GM10266 (cell line): ENCODE results near the gene AMFR.

Experiments
- DNase-seq: peaks from one replicate; pipeline ENCODE4 v3.0.0; 2012; ENCODE audit errors: extremely low spot score
- TF ChIP-seq, protein P1 (sequence below): IDR thresholded peaks from 2 replicates; pipeline ENCODE4 v1.5.1; 2012; ENCODE audit warnings: mild to moderate bottlenecking, low read depth; ENCODE audit not compliant: control insufficient read depth, insufficient read depth; ENCODE audit errors: missing control alignments

Gene AMFR

GRCh38 chr16:56373003-56373402, 52.3 kb downstream of the AMFR start:
- no peak for DNase-seq

DNA sequence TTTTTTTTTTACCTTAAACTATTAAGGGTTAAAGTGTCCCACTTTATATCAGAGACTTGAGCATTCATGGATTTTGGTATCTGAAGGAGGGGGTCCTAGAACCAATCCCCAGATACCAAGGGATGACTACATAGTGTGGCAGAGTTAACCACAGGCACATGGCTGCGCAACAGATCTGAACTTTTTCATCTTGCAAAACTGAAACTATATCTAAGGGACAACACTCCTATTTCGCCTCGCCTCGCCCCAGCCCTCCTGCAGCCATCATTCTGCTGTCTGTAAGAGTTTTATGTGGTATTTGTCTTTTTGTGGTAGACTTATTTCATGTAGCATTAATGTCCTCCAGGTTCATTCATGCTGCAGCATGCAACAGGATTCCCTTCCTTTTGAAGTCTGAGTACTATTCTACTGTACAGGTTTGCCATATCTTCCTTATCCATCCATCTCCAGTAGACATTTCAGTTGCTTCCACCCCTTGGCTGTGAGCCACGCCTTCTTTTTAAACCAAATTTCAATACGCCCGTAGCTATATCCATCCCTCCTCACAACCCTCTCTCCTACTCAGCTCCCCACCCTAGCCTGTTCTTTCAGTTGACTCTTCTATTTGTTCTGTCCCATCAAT, 53.2 kb downstream of the AMFR start:
- DNase-seq: no peak
- TF ChIP-seq, protein P1, sequence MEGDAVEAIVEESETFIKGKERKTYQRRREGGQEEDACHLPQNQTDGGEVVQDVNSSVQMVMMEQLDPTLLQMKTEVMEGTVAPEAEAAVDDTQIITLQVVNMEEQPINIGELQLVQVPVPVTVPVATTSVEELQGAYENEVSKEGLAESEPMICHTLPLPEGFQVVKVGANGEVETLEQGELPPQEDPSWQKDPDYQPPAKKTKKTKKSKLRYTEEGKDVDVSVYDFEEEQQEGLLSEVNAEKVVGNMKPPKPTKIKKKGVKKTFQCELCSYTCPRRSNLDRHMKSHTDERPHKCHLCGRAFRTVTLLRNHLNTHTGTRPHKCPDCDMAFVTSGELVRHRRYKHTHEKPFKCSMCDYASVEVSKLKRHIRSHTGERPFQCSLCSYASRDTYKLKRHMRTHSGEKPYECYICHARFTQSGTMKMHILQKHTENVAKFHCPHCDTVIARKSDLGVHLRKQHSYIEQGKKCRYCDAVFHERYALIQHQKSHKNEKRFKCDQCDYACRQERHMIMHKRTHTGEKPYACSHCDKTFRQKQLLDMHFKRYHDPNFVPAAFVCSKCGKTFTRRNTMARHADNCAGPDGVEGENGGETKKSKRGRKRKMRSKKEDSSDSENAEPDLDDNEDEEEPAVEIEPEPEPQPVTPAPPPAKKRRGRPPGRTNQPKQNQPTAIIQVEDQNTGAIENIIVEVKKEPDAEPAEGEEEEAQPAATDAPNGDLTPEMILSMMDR: no peak

More at GRCh38 chr16:56373003-56373402, 52.3 kb downstream of the AMFR start:
- TF ChIP-seq, protein P1: no peak

GRCh38 chr16:56371660-56371937, 53.7 kb downstream of the AMFR start:
- DNase-seq: no peak
- TF ChIP-seq, protein P1: no peak

GRCh38 chr16:56370875-56371659, 54.3 kb downstream of the AMFR start:
- TF ChIP-seq, protein P1: no peak
- DNase-seq: no peak

- no peak for DNase-seq
- TF ChIP-seq, protein P1: no peak
These were observed 55.0 kb downstream of the AMFR start for GRCh38 chr16:56370185-56370874.

DNA sequence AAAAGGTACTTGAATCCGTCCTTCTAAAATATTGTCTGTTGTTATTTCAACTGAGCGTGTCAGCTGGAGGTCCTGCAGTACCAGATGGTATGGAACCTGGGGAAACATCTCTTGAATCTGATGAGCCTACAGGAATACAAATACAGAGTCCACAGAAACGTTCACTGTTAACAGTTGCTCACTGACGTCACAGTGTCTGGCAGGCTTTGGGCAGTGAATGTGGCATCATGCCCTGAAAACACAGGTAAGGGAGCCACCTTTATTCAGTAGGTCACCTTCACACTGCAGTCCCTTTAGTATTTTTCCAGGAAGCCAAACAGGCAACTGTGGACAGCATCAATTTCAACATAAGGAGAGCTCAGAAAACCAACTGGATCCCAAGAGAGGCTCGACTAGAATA, 56.1 kb downstream of the AMFR start:
- TF ChIP-seq, protein P1: no peak
- no peak for DNase-seq

DNA sequence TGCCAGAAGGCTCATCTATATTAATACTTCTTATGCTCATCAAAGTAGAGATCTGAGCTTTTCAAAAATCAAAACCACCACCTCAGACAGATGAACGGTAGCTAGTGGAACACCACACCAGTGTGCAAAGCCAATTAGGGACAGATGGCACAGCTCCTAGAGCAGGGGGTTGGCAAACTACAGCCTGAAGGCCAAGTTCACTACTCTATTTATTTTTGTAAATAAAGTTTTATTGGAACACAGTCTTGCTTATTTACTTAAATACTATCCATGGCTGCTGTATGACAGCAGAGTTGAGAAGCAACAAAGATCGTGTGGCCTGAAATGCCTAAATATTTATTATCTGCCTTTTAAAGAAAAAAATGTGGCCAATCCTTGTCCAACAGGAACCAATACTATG, 56.8 kb downstream of the AMFR start:
- no peak for DNase-seq
- TF ChIP-seq, protein P1: no peak
